Activated CD8-positive, alpha-beta memory T cell treated with anti-CD3 and anti-CD28 coated beads for 1 hour (primary cell): ENCODE results near the gene ABCD3.
A peak's percentile ranks its signal among the peaks of the same experiment; 100 is the strongest.

Source experiments
- DNase-seq, 2 donors: peaks; one replicate each; pipeline ENCODE4 v3.0.0-alpha.2; 2020; ENCODE audit warnings: low read depth in 1 of 2; ENCODE audit errors: extremely low read depth in 1 of 2

ABCD3 gene

GRCh38 chr1:94456736-94457135 is 38.5 kb downstream of the ABCD3 start:
- no peak for DNase-seq

- DNase-seq = no peak
Observed at GRCh38 chr1:94462606-94463005, 44.4 kb downstream of the ABCD3 start.

DNA sequence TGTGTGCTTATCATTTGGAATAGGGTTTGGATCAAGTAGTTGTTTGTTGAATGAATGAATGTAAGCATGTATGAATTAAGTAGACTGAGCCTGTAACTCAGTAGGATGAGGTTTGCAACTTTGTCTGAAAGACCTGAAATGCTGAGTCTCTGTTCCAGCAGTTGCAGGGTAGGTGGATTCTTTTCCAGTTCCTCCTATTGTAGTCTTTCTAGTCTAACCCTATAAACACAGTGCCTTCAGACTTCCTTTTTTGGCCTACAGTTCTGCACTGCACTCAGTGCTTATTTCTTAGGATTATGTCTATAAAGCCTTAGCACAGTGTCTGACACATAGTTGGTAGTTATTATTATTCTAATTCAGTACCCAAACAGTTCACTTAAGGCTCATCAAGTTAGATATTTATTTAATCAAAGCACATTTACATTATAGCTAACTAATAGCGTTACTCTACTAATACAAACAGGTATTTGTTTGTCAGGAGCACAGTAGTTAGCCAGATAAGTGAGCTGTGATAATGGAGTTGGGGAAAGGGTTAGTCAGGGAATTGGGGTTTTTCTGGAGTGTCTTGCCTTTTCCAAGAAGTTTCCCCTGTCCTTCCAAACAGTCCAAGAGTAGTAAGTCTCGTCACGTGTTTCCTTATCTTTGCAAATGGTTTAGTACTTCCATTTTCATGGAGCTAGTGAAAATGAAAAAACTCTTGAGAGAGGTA is 45.0 kb downstream of the ABCD3 start:
- DNase-seq = no peak

DNA sequence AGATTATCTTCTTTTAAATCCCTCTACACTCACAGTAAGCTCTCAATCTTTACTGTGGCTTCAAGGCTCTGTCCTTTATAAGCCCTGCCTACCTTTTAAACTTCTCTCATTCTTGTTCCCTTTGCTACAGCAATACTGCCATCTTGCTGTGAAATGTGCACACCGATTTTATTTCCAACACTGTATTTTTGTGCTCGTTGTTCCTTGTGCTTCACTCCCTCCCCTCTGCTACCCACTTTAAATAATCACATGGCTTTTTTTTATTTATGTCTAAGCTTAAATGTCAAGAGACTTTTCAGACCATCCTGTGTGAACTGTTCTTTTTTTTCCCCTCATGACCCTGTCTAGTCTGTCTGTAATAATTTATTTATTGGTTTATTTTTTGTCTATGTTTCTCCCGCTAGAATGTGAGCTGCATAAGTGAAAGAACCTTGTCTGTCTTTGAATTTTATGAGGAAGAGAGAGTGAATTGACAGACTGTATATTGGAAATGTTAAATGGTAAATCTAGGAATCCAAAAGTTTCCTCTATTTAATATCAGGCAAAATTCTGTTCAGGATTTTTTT is 45.7 kb downstream of the ABCD3 start:
- DNase-seq = no peak

DNA sequence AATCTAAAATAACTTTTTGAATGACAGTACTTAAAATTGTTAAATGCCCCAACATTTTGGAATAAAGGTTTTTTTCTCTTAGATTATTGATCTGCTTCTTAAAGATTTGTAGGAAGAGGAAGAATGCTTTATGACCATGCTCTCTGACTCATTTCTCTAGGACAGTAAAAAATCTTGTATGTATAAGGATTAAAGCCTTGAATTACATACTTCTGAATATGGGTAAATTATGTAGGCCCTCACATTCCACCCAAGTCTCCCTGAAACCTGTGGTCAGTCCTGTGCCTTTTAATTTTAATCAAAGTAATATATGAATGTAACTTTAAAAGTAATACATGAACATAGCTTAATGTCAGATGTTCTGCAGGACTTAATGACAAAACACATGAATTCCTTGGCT is 50.5 kb downstream of the ABCD3 start:
- DNase-seq = no peak

DNA sequence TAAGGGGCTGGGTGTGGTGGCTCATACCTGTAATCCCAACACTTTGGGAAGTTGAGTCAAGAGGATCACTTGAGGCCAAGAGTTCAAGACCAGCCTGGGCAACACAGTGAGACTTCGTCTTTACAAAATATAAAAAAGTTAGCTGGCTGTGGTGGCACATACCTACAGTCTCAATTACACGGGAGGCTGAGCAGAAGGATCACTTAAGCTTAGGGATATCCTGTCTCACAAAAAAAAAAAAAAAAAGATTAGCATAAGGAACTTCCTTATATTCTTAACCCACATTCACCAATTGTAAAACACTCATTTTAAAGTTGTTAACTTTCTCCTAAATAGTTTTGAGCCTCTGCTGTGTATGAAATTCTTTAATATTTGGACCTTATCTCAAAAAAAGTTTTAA is 53.1 kb downstream of the ABCD3 start:
- DNase-seq = no peak

DNA sequence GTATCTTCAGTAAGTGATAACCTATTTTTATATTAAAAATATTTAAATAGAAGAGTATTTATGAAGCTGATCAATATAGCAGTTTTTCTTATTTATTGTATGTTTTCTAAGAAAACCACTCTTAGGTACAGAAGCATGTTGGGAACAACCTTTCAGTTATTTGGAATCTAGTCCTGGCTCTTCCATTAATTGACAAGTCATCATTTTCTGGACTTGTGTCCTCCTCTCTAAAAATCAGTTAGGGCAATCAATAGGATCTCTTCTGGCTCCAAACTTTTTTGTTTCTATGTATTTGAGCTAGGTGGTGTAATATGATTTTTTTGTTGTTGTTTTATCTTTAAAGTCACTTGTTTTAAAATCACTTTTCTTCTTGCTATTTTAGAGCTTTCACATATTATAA is 57.0 kb downstream of the ABCD3 start:
- no peak for DNase-seq

DNA sequence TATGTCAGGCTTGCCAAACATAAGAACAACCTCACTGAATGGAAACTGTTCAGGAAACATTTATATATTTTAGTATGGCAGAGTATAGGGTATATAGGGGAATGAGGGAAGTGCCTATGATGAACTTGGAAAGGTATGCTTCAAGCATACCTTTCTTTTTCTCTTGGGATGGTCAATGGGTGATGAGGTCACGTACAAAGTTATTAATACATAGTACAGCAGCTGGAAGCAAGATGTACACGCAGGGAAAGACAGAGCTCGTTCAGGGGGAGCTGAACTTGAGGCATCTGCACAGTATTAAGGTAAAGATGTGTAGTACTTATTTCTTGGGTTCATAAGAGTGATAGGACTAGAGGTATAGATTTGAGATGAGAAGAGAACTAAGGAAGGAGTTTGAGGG is 61.5 kb downstream of the ABCD3 start:
- no peak for DNase-seq

- DNase-seq = peak in 1 of 2 donors; percentile 0
Observed at GRCh38 chr1:94481473-94481933, 63.3 kb downstream of the ABCD3 start.

GRCh38 chr1:94486990-94487389 is 68.8 kb downstream of the ABCD3 start:
- no peak for DNase-seq

DNA sequence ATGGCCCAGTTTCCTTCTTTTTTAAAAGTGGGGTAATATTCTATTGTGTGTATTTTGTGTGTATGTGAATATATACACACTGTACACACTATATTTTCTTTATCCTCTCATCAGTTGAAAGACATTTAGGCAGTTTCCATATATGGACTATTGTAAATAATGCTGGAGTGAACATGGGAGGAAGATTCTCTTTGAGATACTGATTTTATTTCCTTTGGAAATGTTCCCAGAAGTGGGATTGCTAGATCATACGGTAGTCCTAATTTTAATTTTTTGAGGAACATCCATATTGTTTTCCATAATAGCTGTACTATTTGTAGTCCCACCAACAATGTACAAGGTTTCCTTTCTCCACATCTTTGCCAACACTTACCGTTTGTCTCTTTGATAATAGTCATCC is 72.4 kb downstream of the ABCD3 start:
- DNase-seq = no peak

- no peak for DNase-seq
Observed at GRCh38 chr1:94496076-94496755, 78.0 kb downstream of the ABCD3 start.

DNA sequence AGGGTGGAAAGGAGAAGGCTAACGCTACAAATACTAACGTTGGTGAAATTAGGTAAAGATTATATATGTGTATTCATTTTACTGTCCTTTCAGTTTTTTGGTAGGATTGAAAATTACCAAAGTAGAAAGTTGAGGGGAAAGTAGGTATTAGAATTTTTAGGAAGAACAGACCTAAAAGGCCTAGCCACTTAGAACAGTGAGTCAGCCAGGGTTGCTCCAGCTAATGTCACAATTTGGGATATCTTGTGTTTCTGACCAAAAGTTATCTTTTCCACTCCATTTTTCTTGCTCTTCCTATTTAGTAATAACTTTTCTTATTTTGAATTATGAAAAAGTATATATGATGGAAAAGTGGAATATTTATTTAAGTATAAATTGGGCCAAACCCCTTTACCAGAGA is 83.2 kb downstream of the ABCD3 start:
- DNase-seq = no peak

DNA sequence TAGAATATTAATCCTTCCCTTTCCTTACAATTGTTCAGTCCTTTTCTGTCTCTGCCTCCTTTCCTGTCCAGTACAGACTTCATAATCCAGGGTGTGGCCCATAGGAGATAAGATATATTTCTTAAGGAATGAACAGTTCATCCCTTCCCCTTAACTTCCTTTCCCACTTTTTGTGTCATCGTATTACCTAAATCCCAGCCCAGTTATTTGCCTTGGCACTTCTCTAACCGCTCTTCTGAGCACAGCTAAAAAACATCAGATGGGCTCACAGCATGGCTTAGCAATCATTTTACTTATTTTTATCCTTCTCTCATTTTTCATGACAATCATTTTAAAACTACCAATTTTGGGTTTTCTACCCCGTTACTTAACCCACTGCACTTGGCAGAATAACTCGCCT is 83.7 kb downstream of the ABCD3 start:
- DNase-seq = no peak

DNA sequence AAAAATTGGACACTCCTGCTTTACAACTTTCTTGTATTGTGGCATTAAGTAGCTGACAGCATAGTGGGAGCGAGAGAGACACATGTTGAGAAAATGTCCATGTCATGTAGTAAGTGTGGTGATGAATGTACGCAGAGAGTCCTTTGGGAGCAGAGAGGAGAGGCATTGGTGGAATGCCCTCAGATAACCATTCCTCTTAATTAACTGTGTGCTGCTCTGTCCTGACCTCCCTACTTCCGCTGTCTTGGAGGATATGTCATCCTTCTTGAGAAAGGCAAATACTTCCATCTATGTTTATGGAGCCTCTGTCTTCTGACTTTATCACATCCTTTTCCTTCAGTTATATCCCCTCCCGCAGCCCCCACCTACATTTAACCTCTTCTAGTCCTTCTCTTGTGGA is 85.0 kb downstream of the ABCD3 start:
- DNase-seq = no peak

DNA sequence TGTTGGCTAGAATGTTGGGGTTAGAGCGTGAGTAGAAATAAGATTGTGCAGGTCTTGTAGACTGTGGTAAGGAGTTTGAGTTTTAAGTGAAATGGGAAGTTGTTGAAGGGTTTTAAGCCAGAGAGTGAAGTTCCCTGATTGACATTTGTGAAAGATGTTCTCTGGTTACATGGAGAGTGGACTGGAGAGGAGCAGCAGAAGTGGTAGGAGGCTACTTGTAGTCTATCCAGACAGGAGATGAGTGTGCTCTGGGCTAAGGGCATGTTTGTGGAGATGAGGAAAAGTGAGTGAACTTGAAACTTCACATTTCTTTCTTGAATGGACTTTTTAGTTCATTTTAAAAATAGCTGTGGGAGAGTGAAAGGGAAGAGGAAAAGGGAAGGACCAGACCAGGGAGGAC is 86.4 kb downstream of the ABCD3 start:
- DNase-seq = no peak

DNA sequence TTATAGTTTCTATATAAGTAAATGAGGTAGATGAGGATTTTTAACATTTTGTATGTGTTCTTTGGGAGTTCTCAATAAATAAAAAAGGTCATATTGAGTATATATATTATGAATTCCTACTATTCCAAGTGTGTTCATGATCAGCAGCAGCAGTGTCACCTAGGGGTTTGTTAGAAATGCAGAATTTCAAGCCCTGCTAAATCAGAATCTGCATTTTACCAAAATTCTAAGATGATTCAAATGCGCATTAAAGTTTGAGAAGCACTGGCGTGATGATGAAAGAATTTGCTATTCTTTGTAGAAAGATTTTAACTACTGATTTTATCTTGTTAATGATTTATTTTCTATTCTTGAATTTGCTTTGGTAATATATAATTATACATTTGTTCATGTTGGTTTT is 94.6 kb downstream of the ABCD3 start:
- no peak for DNase-seq

DNA sequence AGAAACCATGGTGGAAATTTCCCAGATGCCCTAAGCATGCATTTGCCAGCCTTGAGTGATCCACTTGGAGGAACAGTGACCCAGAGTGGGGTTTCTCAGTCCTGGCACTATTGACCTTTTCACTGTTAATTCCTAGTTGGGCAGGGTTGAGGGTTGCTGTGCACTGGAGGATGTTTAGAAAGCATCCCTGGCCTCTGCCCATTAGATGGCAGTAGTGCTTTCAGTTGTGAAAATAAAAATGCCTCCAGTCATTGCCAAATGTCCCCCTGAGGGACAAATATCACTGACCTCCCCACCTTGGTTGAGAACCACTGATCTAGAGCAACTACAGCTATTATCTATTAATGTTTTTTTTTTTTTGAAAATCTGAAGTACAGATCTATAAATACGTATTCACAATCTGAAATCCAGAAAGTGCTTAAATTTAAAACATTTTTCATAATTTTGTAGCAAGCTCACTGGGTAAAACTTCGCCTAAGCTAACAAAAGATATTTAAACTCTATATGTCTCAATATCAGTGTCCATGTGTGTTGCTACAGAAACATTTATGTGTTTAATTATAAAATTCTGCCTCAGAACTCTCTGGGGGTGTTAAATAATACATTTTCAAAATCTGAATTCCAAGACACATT is 96.0 kb downstream of the ABCD3 start:
- DNase-seq = no peak

DNA sequence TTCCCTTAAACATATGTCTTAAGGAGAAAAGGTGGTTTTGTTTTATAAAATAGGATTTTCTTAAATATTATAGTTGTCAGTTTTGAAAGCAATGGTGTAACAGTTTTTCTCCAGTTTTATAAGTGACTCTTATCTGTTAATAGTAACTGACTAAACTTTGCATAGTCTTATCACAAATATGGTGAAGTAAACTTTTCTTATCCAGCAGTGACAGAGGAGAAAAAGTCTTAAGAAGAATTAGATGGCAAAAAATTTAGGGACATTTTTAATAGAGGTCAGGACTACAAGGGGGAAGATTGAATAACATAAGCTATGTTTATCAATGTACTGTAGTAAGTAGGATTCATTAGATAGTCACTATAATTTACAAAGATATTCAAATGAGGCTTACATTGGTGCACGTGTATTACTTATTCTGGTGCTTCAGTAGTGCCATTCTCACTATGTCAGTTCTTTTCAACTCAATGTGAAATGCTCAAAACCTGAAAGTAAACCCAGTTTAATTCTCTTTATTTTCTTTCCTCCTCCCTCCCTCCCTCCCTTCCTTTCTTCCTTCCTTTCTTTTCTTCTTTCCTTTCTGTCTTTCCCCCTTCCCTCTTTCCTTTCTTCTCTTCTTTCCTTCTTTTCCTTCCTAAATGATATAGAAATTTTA is 97.2 kb downstream of the ABCD3 start:
- DNase-seq = no peak

GRCh38 chr1:94519351-94519750 is 101.2 kb downstream of the ABCD3 start:
- no peak for DNase-seq

GRCh38 chr1:94522304-94522703 is 104.1 kb downstream of the ABCD3 start:
- DNase-seq = no peak
